D721Med (cell line): Measurements from ENCODE around the gene IKBKE.

Source experiments
- DNase-seq: peaks from one replicate; pipeline ENCODE4 v3.0.0; 2011; ENCODE audit warnings: low spot score; ENCODE audit not compliant: insufficient read length
- FAIRE-seq: peaks from 2 replicates; lab custom pipeline; 2011; peaks lifted over from hg19 to GRCh38; lab: Jason Lieb, UNC
- CTCF ChIP-seq: IDR thresholded peaks from 2 replicates; pipeline ENCODE4 v1.5.1; 2012; ENCODE audit warnings: mild to moderate bottlenecking, control low read depth; ENCODE audit not compliant: insufficient read depth; ENCODE audit errors: missing control alignments

The IKBKE gene

GRCh38 chr1:206460836-206461426 lies 9.3 kb upstream of the IKBKE start:
- TF ChIP-seq CTCF, result no peak
- DNase-seq, result no peak
- FAIRE-seq, result no peak

- DNase-seq, result peak; percentile 77
- FAIRE-seq, result no peak
- peak; percentile 87 for TF ChIP-seq CTCF
Observed at GRCh38 chr1:206461602-206462455, 8.4 kb upstream of the IKBKE start.

GRCh38 chr1:206463137-206463536 lies 7.1 kb upstream of the IKBKE start:
- no peak for FAIRE-seq
- no peak for DNase-seq
- TF ChIP-seq CTCF, result no peak

- FAIRE-seq (no peak), DNase-seq (no peak)
- TF ChIP-seq CTCF, result no peak
Observed at GRCh38 chr1:206463911-206464310, 6.4 kb upstream of the IKBKE start.

- DNase-seq, result no peak
- FAIRE-seq, result no peak
- no peak for TF ChIP-seq CTCF
Observed at GRCh38 chr1:206464456-206464964, 5.8 kb upstream of the IKBKE start.

GRCh38 chr1:206465951-206466350 lies 4.3 kb upstream of the IKBKE start:
- no peak for TF ChIP-seq CTCF
- DNase-seq, result no peak
- FAIRE-seq, result no peak
